ENCODE data around the gene CCHCR1. TPM values are rescaled to one million over a fixed set of nuclear protein-coding genes. Genes with fewer than 3 reads are reported as not detected.

The CCHCR1 gene
- total RNA-seq, 1 experiment from 2014 or later = 60.6 TPM

DNA sequence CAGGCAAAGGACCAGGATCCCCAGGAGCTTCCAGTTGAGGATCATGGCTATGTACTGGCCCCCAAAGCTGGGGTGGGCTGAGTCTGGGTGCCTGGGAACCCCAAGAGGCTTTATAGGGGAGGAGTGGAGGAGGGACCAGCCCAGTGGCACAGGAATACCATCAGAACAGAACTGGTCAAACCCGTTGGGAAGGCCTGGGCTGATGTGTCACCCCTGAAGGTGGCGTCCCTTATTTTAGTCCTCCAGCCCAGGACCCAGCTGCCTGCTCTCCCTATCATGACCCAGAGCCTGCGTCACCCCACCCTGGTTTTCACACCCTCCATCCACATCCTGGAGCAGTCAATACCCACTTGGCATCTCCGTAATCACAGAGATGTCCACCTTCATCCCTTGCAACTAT, 18.6 kb downstream of the CCHCR1 start, which contains the start of gene PSORS1C2:
Gene PSORS1C2 (minus strand): TSS at position 85 of the 400 bp plus-strand sequence. CDS start 40 bp downstream, at position 45.
- POLR2A ChIA-PET (ENCODE audit: unreplicated experiment) = interaction anchor here (0.6 kb wide), 1 partner anchor 421 kb away, joined by 3 read pairs; no protein-coding TSS in a partner anchor
- Histone ChIP-seq H3K9me2 (ENCODE audit: insufficient read depth) (no peaks in the 10 kb centered on the region), H3K27ac (no peak within 1 kb of the TSS), H3K79me2 (ENCODE audit: low read depth) (no peaks in the 10 kb centered on the region), H3K4me1 (replicated peaks; ENCODE audit: insufficient read depth) (no peaks in the 10 kb centered on the region), H4K20me1 (ENCODE audit: insufficient read depth) (no peaks in the 10 kb centered on the region), H3F3A (ENCODE audit: insufficient read depth, low read depth) (no peaks in the 10 kb centered on the region; the same call in 1 of the 2 replicates), H3K36me3 (ENCODE audit: low read depth) (no peaks in the 10 kb centered on the region), H3K4me3 (no peak within 1 kb of the TSS), H3K27me3 (ENCODE audit: insufficient read depth, low read depth) (no peaks in the 10 kb centered on the region), H3K4me2 (no peak within 1 kb of the TSS), H2AFZ (no peak within 1 kb of the TSS), H3K9me3 (ENCODE audit: insufficient read depth, low read depth) (no peaks in the 10 kb centered on the region)
- no peak for TF ChIP-seq EZH2 (IDR thresholded peaks at IDR 0.05; ENCODE audit: low read depth)
- TF ChIP-seq, protein P1, sequence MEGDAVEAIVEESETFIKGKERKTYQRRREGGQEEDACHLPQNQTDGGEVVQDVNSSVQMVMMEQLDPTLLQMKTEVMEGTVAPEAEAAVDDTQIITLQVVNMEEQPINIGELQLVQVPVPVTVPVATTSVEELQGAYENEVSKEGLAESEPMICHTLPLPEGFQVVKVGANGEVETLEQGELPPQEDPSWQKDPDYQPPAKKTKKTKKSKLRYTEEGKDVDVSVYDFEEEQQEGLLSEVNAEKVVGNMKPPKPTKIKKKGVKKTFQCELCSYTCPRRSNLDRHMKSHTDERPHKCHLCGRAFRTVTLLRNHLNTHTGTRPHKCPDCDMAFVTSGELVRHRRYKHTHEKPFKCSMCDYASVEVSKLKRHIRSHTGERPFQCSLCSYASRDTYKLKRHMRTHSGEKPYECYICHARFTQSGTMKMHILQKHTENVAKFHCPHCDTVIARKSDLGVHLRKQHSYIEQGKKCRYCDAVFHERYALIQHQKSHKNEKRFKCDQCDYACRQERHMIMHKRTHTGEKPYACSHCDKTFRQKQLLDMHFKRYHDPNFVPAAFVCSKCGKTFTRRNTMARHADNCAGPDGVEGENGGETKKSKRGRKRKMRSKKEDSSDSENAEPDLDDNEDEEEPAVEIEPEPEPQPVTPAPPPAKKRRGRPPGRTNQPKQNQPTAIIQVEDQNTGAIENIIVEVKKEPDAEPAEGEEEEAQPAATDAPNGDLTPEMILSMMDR (conservative IDR thresholded peaks at IDR 0.05) = no peak
- intact Hi-C loops (cut with micrococcal nuclease; ENCODE audit: unreplicated experiment) = loop anchor here (5.0 kb wide), 1 partner anchor 228 kb away; no protein-coding TSS in a partner anchor
- DNase-seq = peak in 1 of 2 experiments; percentile 55
- CTCF ChIA-PET = interaction anchor here (0.7 to 1.6 kb wide), 2 partner anchors 49 to 53 kb away, joined by 3 to 4 read pairs; no protein-coding TSS in a partner anchor
- no TSS peak for BruUV-seq (replicated peaks)

DNA sequence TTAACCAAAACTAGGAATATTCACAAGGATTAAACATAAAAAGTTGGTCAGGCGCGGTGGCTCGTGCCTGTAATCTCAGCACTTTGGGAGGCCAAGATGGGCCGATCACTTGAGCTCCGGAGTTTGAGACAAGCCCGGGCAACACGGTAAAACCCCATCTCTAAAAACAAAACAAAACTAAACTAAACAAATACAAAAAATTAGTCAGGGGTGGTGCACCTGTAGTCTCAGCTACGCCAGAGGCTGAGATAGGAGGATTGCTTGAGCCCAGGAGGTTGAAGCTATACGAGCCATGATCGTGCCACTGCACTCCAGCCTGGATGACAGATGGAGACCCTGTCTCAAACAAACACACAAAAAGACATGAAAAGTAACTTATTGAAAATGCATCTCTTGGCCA, 21.9 kb downstream of the CCHCR1 start:
- H3K4me3 ChIP-seq = no peak overlapping the region
- intact Hi-C loops (cut with micrococcal nuclease; ENCODE audit: unreplicated experiment) = loop anchor here (5.0 kb wide), 1 partner anchor 232 kb away; no protein-coding TSS in a partner anchor
- no peaks in the 10 kb centered on the region for H3K4me1 ChIP-seq (replicated peaks; ENCODE audit: insufficient read depth)
- H3K27ac ChIP-seq = no peak overlapping the region
- H3K9me3 ChIP-seq (ENCODE audit: insufficient read depth, low read depth) = no peaks in the 10 kb centered on the region
- no peaks in the 10 kb centered on the region for H3K9me2 ChIP-seq (ENCODE audit: insufficient read depth)
- H2AFZ ChIP-seq = no peak overlapping the region
- H3K27me3 ChIP-seq (ENCODE audit: insufficient read depth, low read depth) = no peaks in the 10 kb centered on the region
- no peak overlapping the region for H3K4me2 ChIP-seq
- POLR2A ChIA-PET (ENCODE audit: unreplicated experiment) = no interaction called here
- no peaks in the 10 kb centered on the region for H3K36me3 ChIP-seq (ENCODE audit: low read depth)
- CTCF ChIA-PET = no interaction called here
- H4K20me1 ChIP-seq (ENCODE audit: insufficient read depth) = no peaks in the 10 kb centered on the region
- no TSS peak for BruUV-seq (replicated peaks)
- no peaks in the 10 kb centered on the region for H3K79me2 ChIP-seq (ENCODE audit: low read depth)
- TF ChIP-seq, protein P1 (conservative IDR thresholded peaks at IDR 0.05) = no peak
- no peak for TF ChIP-seq EZH2 (IDR thresholded peaks at IDR 0.05; ENCODE audit: low read depth)
- DNase-seq = no peak
- H3F3A ChIP-seq (ENCODE audit: insufficient read depth, low read depth) = no peaks in the 10 kb centered on the region

DNA sequence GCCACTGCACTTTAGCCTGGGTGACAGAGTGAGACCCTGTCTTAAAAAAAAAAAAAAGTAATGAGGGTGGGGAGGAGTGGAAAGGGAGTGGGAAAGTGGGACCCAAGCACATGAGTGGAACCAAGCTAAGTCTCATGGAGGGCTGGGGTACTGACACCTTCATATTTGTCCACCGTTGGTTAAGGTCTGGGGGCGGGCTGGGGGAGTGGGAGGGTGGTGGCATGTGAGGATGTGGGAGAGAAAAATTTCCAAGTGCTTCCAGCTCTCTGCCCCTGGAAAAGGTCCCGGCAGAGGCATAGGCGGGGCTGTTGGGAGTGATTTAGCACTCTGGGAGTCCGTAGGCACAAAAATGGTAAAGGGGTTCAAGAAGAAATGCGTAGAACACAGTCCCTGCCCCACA, 24.8 kb downstream of the CCHCR1 start:
- TF ChIP-seq, protein P1 (conservative IDR thresholded peaks at IDR 0.05) = no peak
- no peak for TF ChIP-seq EZH2 (IDR thresholded peaks at IDR 0.05; ENCODE audit: low read depth)
- no peak for DNase-seq
- no peaks in the 10 kb centered on the region for H3K9me3 ChIP-seq (ENCODE audit: insufficient read depth, low read depth)
- no TSS peak for BruUV-seq (replicated peaks)
- H3K36me3 ChIP-seq (ENCODE audit: low read depth) = no peaks in the 10 kb centered on the region
- no peak overlapping the region for H3K27ac ChIP-seq
- no peaks in the 10 kb centered on the region for H3F3A ChIP-seq (ENCODE audit: insufficient read depth, low read depth)
- no peak overlapping the region for H2AFZ ChIP-seq
- CTCF ChIA-PET = no interaction called here
- POLR2A ChIA-PET (ENCODE audit: unreplicated experiment) = no interaction called here
- intact Hi-C loops (cut with micrococcal nuclease; ENCODE audit: unreplicated experiment) = no loop called here
- H3K4me2 ChIP-seq = no peak overlapping the region
- no peaks in the 10 kb centered on the region for H4K20me1 ChIP-seq (ENCODE audit: insufficient read depth)
- no peaks in the 10 kb centered on the region for H3K27me3 ChIP-seq (ENCODE audit: insufficient read depth, low read depth)
- no peak overlapping the region for H3K4me3 ChIP-seq
- H3K9me2 ChIP-seq (ENCODE audit: insufficient read depth) = no peaks in the 10 kb centered on the region
- H3K79me2 ChIP-seq (ENCODE audit: low read depth) = no peaks in the 10 kb centered on the region
- H3K4me1 ChIP-seq (replicated peaks; ENCODE audit: insufficient read depth) = no peaks in the 10 kb centered on the region

Data from PC-9 (cell line).